GM21367 (cell line): ENCODE measurements around the gene ACP7.
"Not testable (repeated sequence)": the region's sequence is repeated elsewhere in the genome, so short reads cannot be mapped to it uniquely, and the experiment has no call there.

ENCODE experiments used
- ATAC-seq: cut with Tn5 transposase; IDR thresholded peaks from one replicate; pipeline ENCODE4 v1.9.1; 2021; ENCODE audit not compliant: unreplicated experiment

Gene ACP7

GRCh38 chr19:39083983-39084731, at the start of gene ACP7:
Gene ACP7, plus strand, starts transcription at chr19:39084368. Its CDS starts 902 bp downstream, at chr19:39085270.
- ATAC-seq: no peak

- ATAC-seq: no peak
Observed at GRCh38 chr19:39036581-39036980, 47.6 kb upstream of the ACP7 start.

- no peak for ATAC-seq
Observed at GRCh38 chr19:39037194-39037593, 47.0 kb upstream of the ACP7 start.

GRCh38 chr19:39038098-39038497, 46.1 kb upstream of the ACP7 start:
- no peak for ATAC-seq

GRCh38 chr19:39045506-39045905, 38.7 kb upstream of the ACP7 start:
- no peak for ATAC-seq

- ATAC-seq: no peak
Observed at GRCh38 chr19:39046037-39046821, 37.9 kb upstream of the ACP7 start.

- no peak for ATAC-seq
Observed at GRCh38 chr19:39047073-39047472, 37.1 kb upstream of the ACP7 start.

- ATAC-seq: no peak
Observed at GRCh38 chr19:39052243-39052746, 31.9 kb upstream of the ACP7 start.

- no peak for ATAC-seq
Observed at GRCh38 chr19:39052846-39053245, 31.3 kb upstream of the ACP7 start.

- ATAC-seq: no peak
Observed at GRCh38 chr19:39053276-39054090, 30.7 kb upstream of the ACP7 start.

- ATAC-seq: no peak
Observed at GRCh38 chr19:39054091-39054470, 30.1 kb upstream of the ACP7 start.

GRCh38 chr19:39057615-39058014, 26.6 kb upstream of the ACP7 start:
- ATAC-seq: no peak

GRCh38 chr19:39059302-39059701, 24.9 kb upstream of the ACP7 start:
- no peak for ATAC-seq

GRCh38 chr19:39060171-39060570, 24.0 kb upstream of the ACP7 start:
- ATAC-seq: no peak

- no peak for ATAC-seq
Observed at GRCh38 chr19:39064405-39064804, 19.8 kb upstream of the ACP7 start.

GRCh38 chr19:39065928-39066327, 18.2 kb upstream of the ACP7 start:
- no peak for ATAC-seq

GRCh38 chr19:39067104-39067503, 17.1 kb upstream of the ACP7 start:
- ATAC-seq: no peak

GRCh38 chr19:39068259-39068658, 15.9 kb upstream of the ACP7 start:
- ATAC-seq: not testable (repeated sequence)

GRCh38 chr19:39070888-39071287, 13.3 kb upstream of the ACP7 start:
- no peak for ATAC-seq

GRCh38 chr19:39074205-39074692, 9.9 kb upstream of the ACP7 start:
- ATAC-seq: no peak

GRCh38 chr19:39074942-39075341, 9.2 kb upstream of the ACP7 start:
- no peak for ATAC-seq
